ENCODE data around the gene SRRM1. TPM values are rescaled to one million over a fixed set of nuclear protein-coding genes. Genes with fewer than 3 reads are reported as not detected.

SRRM1 gene
- total RNA-seq, 4 donors from 2014 or later, result 89.6 to 137 (median 120) TPM

DNA sequence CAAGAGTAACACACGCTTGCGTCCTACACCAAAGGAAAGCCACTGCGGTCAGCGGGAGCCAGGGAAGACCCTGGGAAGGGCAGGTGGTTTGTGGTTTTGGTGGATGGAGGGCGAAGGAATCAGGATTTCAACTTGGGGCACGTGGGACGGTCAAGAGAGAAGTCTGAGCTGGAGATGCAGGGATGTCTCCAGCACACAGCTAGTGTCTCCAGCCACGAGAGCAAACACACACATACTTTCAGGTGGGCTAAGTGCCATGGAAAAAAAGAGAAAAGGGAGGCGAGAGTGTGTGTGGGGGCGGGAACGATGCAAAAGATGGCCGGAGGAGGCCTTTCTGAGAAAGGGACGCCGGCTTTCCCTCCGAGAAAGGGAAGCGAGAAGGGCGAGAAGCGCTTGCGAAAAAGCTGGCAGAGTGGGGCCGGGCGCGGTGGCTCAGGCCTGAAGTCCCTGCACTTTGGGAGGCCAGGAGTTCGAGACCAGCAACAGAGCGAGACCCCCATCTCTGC, 1.4 kb upstream of the SRRM1 start:
- DNase-seq, result peak; percentile 19 to 27
- no peaks in the 10 kb centered on the region for H3K9me3 ChIP-seq
- peaks cover 14 to 26% of the 10 kb centered on the region in 2 donors for H3K4me1 ChIP-seq
- intact Hi-C loops (cut with DNase I), result no loop called here
- TF ChIP-seq, protein P1, sequence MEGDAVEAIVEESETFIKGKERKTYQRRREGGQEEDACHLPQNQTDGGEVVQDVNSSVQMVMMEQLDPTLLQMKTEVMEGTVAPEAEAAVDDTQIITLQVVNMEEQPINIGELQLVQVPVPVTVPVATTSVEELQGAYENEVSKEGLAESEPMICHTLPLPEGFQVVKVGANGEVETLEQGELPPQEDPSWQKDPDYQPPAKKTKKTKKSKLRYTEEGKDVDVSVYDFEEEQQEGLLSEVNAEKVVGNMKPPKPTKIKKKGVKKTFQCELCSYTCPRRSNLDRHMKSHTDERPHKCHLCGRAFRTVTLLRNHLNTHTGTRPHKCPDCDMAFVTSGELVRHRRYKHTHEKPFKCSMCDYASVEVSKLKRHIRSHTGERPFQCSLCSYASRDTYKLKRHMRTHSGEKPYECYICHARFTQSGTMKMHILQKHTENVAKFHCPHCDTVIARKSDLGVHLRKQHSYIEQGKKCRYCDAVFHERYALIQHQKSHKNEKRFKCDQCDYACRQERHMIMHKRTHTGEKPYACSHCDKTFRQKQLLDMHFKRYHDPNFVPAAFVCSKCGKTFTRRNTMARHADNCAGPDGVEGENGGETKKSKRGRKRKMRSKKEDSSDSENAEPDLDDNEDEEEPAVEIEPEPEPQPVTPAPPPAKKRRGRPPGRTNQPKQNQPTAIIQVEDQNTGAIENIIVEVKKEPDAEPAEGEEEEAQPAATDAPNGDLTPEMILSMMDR (IDR thresholded peaks at IDR 0.05), result no peak
- no peak for TF ChIP-seq POLR2A (IDR thresholded peaks at IDR 0.05)
- 33 to 34% methylated on average over 24 of the region's 24 CpGs for WGBS, 2 donors
- H3K36me3 ChIP-seq, result peaks cover 6 to 8% of the 10 kb centered on the region in 2 donors
- H3K27me3 ChIP-seq, result no peaks in the 10 kb centered on the region
- H3K4me3 ChIP-seq (replicated peaks in 1 of 3), result peak overlapping the region in 2 of 3 donors; percentile 58 to 76
- H3K27ac ChIP-seq, result peak overlapping the region; percentile 94 to 99 (median 99)

GRCh38 chr1:24643363-24644099, 429 bp downstream of the SRRM1 start:
- WGBS, 2 donors, result 0 to 1% methylated on average over 26 to 41 of the region's 53 CpGs
- H3K36me3 ChIP-seq, result peaks cover 22 to 25% of the 10 kb centered on the region in 2 donors
- TF ChIP-seq, protein P1 (IDR thresholded peaks at IDR 0.05), result no peak
- TF ChIP-seq POLR2A (IDR thresholded peaks at IDR 0.05), result no peak

DNA sequence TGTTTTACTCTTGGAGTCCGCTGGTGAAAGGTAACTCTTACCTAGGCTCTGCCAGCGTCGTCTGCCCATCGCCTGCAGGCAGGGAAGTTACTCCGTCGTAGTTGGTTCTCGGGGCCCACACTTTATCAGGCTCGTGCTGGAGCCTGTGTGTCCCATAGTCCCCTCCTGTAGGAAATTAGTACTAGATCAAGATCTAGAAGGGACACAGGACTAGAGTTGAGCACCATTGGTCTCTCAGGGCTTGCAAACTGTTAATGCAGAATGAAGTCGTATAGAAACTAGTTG, 940 bp downstream of the SRRM1 start:
- no peaks in the 10 kb centered on the region for H3K27me3 ChIP-seq
- no peak for DNase-seq
- H3K9me3 ChIP-seq, result no peaks in the 10 kb centered on the region
- TF ChIP-seq, protein P1 (IDR thresholded peaks at IDR 0.05), result no peak
- intact Hi-C loops (cut with DNase I), result no loop called here
- H3K4me1 ChIP-seq, result peaks cover 14 to 26% of the 10 kb centered on the region in 2 donors
- H3K4me3 ChIP-seq (replicated peaks in 1 of 3), result peak overlapping the region; percentile 56 to 98 (median 81)
- H3K27ac ChIP-seq, result peak overlapping the region in 2 of 3 donors; percentile 88
- H3K36me3 ChIP-seq, result peaks cover 27 to 30% of the 10 kb centered on the region in 2 donors
- WGBS, 2 donors, result 1 to 3% methylated on average over 9 of the region's 9 CpGs

More at GRCh38 chr1:24643363-24644099, 429 bp downstream of the SRRM1 start:
- no peak for DNase-seq
- Histone ChIP-seq H3K27me3 (no peaks in the 10 kb centered on the region), H3K27ac (peak overlapping the region; percentile 64 to 88 (median 88)), H3K4me3 (replicated peaks in 1 of 3) (peak overlapping the region; percentile 56 to 98 (median 81)), H3K4me1 (peaks cover 14 to 26% of the 10 kb centered on the region in 2 donors), H3K9me3 (no peaks in the 10 kb centered on the region)
- intact Hi-C loops (cut with DNase I), result no loop called here

GRCh38 chr1:24648919-24649318, 5.8 kb downstream of the SRRM1 start:
- WGBS, 2 donors, result 92 to 94% methylated on average over 5 of the region's 5 CpGs
- intact Hi-C loops (cut with DNase I), result no loop called here
- no peak for DNase-seq

More at GRCh38 chr1:24648919-24649318, 5.8 kb downstream of the SRRM1 start:
- Histone ChIP-seq H3K27ac (no peak overlapping the region), H3K4me1 (peaks cover 13 to 17% of the 10 kb centered on the region in 2 donors), H3K4me3 (replicated peaks in 1 of 3) (no peak overlapping the region), H3K27me3 (no peaks in the 10 kb centered on the region), H3K36me3 (peaks cover 75 to 79% of the 10 kb centered on the region in 2 donors), H3K9me3 (no peaks in the 10 kb centered on the region)
- TF ChIP-seq, protein P1 (IDR thresholded peaks at IDR 0.05), result no peak
- TF ChIP-seq POLR2A (IDR thresholded peaks at IDR 0.05), result no peak
